SU-DHL-6 (cell line): ENCODE data around the gene APOD.

Experiments used
- CTCF ChIP-seq: fragments of 200-600 bp; sonication (generic); IDR thresholded peaks from one replicate; pipeline ENCODE4 v1.5.1; 2017; ENCODE audit warnings: antibody characterized with exemption, mild to moderate bottlenecking, low read length, moderate library complexity; ENCODE audit not compliant: insufficient read depth, poor library complexity, severe bottlenecking
- EZH2phosphoT487 ChIP-seq: fragments of 200-600 bp; sonication (generic), shearing (Covaris generic); conservative IDR thresholded peaks from 2 replicates; pipeline ENCODE4 v1.6.1; 2018; ENCODE audit warnings: mild to moderate bottlenecking, antibody characterized with exemption, low read length, moderate library complexity, mixed read lengths

GRCh38 chr3:195583831-195584542, at the start of gene APOD:
- TF ChIP-seq CTCF (no peak), EZH2phosphoT487 (no peak)
